ENCODE measurements around the gene TMEM150C.

TMEM150C gene

DNA sequence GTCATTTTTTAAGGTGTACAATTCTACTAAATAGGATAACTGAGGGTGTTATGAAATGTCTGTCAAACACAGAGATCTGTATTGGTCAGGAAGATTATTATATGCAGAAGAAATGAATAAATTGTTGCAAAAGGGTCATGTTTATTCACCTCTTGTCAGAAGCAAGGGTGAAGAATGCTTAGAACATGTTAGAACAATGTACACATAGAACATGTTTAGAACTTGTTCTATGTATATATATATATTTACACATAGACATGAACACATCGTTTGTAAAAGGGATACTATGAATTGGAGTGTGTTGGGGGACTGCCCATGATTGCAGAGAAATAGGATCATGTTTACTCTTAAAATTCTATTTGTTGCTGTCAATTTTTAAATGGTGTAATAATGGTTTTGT, 28.0 kb upstream of the TMEM150C start:
- Histone ChIP-seq H3K36me3 (ENCODE audit: insufficient read depth, low read length) (no peaks in the 10 kb centered on the region), H3K4me3 (ENCODE audit: low read depth in 1 of 2, low read length in 2 of 2) (no peak overlapping the region), H3K27ac (ENCODE audit: low read depth, low read length) (no peak overlapping the region), H3K9ac (ENCODE audit: low read length) (no peak overlapping the region), H3K4me1 (ENCODE audit: insufficient read depth, low read length) (no peaks in the 10 kb centered on the region), H3K9me3 (ENCODE audit: low read length) (no peaks in the 10 kb centered on the region), H3K27me3 (ENCODE audit: control insufficient read depth in 1 of 2, insufficient read depth in 2 of 2, low read length in 2 of 2) (no peaks in the 10 kb centered on the region)

DNA sequence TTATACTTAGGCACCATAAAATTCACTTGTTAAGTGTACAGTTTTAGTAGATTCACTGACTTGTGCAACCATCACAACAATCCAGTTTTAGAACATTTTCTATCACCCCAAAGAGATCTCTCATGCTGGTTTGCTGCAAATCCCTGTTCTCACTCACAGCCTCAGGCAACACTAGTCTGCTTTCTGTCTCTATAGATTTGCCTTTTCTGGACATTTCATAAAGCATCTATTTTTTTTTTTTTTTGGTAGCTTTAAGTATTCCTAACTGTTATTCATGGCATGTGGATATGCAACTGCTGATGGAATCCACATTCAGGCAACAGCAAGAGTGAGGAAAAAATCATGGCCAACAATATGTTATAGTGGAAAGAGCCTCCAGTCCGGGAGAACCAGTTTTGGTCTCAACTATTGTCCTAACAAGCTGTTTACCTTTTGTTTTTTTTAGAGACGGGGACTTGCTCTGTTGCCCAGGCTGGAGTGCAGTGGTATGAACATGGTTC, 27.0 kb upstream of the TMEM150C start:
- Histone ChIP-seq H3K36me3 (ENCODE audit: insufficient read depth, low read length) (no peaks in the 10 kb centered on the region), H3K9me3 (ENCODE audit: low read length) (no peaks in the 10 kb centered on the region), H3K9ac (ENCODE audit: low read length) (no peak overlapping the region)

DNA sequence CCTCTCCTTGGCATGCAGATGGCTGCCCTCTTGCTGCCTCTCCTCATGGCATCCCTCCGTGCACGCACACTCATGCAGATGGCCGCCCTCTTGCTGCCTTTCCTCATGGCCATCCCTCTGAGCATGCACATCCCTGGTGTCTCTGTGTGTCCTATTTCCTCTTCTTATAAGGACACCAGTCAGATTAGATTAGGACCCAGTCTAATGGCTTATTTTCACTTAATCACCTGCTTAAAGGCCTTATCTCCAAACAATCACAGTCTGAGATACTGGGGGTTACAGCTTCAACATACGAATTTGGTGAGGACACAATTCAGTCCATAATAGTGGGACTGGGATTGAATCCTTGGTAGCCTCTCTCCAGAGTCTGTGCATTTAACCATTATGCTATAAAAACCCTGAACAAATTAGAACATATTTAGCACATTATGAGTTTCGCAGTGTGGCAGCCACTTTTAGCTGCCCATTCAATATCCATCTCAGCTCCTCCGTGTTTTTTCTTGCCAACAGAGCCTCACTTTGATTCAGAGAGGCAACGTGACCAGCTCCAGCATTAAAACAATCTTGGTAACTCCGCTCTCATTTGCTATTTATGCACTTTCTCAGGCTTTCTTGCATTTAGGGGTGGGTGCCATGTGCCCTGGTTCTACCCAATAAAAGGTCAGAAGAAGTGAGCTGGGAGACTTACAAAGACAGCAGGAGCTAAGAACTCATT, 26.2 kb upstream of the TMEM150C start:
- H3K36me3 ChIP-seq (ENCODE audit: insufficient read depth, low read length), result no peaks in the 10 kb centered on the region
- no peaks in the 10 kb centered on the region for H3K9me3 ChIP-seq (ENCODE audit: low read length)
- no peak overlapping the region for H3K4me3 ChIP-seq (ENCODE audit: low read depth in 1 of 2, low read length in 2 of 2)
- no peak overlapping the region for H3K9ac ChIP-seq (ENCODE audit: low read length)
- H3K27ac ChIP-seq (ENCODE audit: low read depth, low read length), result no peak overlapping the region
- H3K27me3 ChIP-seq (ENCODE audit: control insufficient read depth in 1 of 2, insufficient read depth in 2 of 2, low read length in 2 of 2), result no peaks in the 10 kb centered on the region
- H3K4me1 ChIP-seq (ENCODE audit: insufficient read depth, low read length), result no peaks in the 10 kb centered on the region

More for the DNA sequence above, 27.0 kb upstream of the TMEM150C start:
- no peaks in the 10 kb centered on the region for H3K4me1 ChIP-seq (ENCODE audit: insufficient read depth, low read length)
- no peak overlapping the region for H3K27ac ChIP-seq (ENCODE audit: low read depth, low read length)
- no peak overlapping the region for H3K4me3 ChIP-seq (ENCODE audit: low read depth in 1 of 2, low read length in 2 of 2)
- H3K27me3 ChIP-seq (ENCODE audit: control insufficient read depth in 1 of 2, insufficient read depth in 2 of 2, low read length in 2 of 2), result no peaks in the 10 kb centered on the region

DNA sequence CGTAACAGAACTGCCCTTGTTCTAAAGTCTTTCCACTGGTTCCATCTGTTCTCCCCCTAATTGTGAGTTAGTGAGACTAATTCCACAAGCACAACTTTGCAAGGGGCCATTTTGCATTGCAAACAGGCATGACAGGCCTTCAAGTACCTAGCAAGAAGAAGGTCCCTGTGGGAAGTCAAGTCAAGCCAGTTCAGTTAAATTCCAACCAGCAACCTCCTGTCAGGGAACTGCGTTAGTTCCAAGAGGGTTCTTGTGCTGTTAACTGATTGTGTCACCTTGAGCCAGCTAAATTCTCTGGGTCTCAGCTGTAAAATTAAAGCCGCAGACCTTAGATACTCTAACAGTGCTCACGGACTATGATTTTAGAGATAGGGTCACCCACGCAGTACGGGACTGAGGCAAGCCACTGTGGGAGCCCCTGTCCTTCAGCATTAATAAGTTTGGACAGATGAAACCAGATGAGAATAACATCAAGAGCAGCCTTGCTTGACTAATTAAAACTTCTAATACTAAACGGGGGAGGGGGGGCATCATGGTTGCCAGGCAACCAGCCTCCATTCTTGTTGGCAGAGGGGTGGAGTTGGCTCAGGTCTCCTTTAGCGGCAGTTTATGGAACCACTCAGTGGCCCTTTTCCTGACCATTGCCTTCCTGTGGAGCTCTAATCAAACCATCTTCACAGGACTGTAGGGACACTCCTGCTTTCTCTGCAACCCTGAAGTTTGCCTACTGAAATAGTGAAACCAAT, 24.1 kb upstream of the TMEM150C start:
- H3K4me1 ChIP-seq (ENCODE audit: insufficient read depth, low read length), result no peaks in the 10 kb centered on the region
- H3K36me3 ChIP-seq (ENCODE audit: insufficient read depth, low read length), result no peaks in the 10 kb centered on the region
- no peaks in the 10 kb centered on the region for H3K27me3 ChIP-seq (ENCODE audit: control insufficient read depth in 1 of 2, insufficient read depth in 2 of 2, low read length in 2 of 2)
- no peaks in the 10 kb centered on the region for H3K9me3 ChIP-seq (ENCODE audit: low read length)
- H3K27ac ChIP-seq (ENCODE audit: low read depth, low read length), result no peak overlapping the region
- no peak overlapping the region for H3K9ac ChIP-seq (ENCODE audit: low read length)
- H3K4me3 ChIP-seq (ENCODE audit: low read depth in 1 of 2, low read length in 2 of 2), result no peak overlapping the region

DNA sequence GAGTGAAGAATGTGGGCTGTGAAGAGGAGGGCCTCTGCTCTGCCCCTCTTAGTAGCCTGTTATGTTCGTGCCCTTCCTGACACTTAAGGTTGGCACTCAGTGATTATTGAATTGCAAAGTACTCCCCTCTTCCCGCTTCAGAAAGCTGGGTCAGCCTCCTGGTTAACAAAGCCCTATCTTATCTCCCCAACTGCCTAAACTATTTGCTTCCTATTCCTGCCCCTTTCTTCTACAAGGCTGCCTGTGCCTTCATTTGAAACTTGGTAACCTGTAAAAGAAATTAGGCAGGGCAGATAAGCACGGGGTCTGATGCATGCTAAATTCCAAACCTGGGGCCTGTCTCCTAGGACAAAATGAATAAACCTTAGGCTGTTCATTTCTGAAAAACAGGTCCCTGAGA, 23.1 kb upstream of the TMEM150C start:
- Histone ChIP-seq H3K9ac (ENCODE audit: low read length) (no peak overlapping the region), H3K4me1 (ENCODE audit: insufficient read depth, low read length) (no peaks in the 10 kb centered on the region), H3K36me3 (ENCODE audit: insufficient read depth, low read length) (no peaks in the 10 kb centered on the region), H3K9me3 (ENCODE audit: low read length) (no peaks in the 10 kb centered on the region), H3K27me3 (ENCODE audit: control insufficient read depth in 1 of 2, insufficient read depth in 2 of 2, low read length in 2 of 2) (no peaks in the 10 kb centered on the region), H3K27ac (ENCODE audit: low read depth, low read length) (no peak overlapping the region), H3K4me3 (ENCODE audit: low read depth in 1 of 2, low read length in 2 of 2) (no peak overlapping the region)

DNA sequence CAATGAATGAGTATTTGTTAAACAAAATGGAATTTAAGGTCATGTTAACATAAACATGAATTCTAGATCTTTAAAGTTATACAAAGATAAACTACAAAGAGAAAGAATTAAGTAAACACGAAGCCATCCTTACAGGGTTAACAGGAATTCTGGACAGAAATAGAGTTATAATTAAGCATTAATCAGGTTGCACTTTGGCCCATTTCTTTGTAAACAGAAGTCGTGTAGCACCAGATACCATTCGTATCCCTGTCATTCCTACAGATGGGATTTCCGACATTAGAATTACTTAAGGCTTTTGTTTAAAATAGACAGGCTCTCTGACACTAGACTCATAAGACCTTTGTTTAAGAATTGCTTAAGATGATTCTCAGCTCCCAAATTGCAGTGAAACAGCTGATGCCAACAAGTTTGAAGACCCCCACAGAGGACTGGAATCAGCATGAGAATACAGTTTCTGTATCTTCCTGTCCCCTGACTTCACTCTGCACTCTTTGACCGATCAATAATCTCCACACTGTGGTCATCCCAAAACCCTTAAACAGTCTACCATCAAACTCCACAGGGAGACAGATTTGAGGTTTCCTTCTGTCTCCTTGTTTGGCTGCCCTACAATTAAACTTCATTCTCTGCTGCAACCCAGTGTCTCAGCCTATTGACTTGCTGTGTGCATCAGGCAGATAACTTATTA, 22.3 kb upstream of the TMEM150C start:
- no peaks in the 10 kb centered on the region for H3K36me3 ChIP-seq (ENCODE audit: insufficient read depth, low read length)
- no peaks in the 10 kb centered on the region for H3K27me3 ChIP-seq (ENCODE audit: control insufficient read depth in 1 of 2, insufficient read depth in 2 of 2, low read length in 2 of 2)
- no peaks in the 10 kb centered on the region for H3K9me3 ChIP-seq (ENCODE audit: low read length)
- H3K4me3 ChIP-seq (ENCODE audit: low read depth in 1 of 2, low read length in 2 of 2), result no peak overlapping the region
- H3K27ac ChIP-seq (ENCODE audit: low read depth, low read length), result no peak overlapping the region
- H3K4me1 ChIP-seq (ENCODE audit: insufficient read depth, low read length), result no peaks in the 10 kb centered on the region
- no peak overlapping the region for H3K9ac ChIP-seq (ENCODE audit: low read length)

DNA sequence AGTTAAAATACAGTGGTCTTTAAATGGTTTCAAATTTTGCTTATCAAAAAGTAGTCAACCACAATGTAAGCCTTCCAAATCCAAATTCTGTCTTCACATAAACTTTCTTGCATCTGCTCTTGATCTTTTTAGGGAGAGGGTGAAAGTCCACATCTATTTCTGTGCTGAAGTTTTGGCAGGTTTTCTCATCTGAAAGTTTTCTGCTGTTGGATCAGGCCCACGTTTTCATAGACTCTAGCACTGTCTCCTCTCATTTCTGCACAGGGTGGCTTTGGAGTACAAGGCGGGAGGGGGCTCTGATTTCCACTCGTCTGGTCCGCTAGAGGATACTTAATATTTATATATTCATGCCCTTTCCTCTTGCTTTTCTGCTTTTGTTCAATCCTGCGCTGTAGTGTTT, 18.1 kb upstream of the TMEM150C start:
- Histone ChIP-seq H3K9ac (ENCODE audit: low read length) (no peak overlapping the region), H3K27ac (ENCODE audit: low read depth, low read length) (no peak overlapping the region), H3K4me3 (ENCODE audit: low read depth in 1 of 2, low read length in 2 of 2) (no peak overlapping the region), H3K4me1 (ENCODE audit: insufficient read depth, low read length) (no peaks in the 10 kb centered on the region), H3K27me3 (ENCODE audit: control insufficient read depth in 1 of 2, insufficient read depth in 2 of 2, low read length in 2 of 2) (no peaks in the 10 kb centered on the region), H3K36me3 (ENCODE audit: insufficient read depth, low read length) (no peaks in the 10 kb centered on the region), H3K9me3 (ENCODE audit: low read length) (no peaks in the 10 kb centered on the region)

DNA sequence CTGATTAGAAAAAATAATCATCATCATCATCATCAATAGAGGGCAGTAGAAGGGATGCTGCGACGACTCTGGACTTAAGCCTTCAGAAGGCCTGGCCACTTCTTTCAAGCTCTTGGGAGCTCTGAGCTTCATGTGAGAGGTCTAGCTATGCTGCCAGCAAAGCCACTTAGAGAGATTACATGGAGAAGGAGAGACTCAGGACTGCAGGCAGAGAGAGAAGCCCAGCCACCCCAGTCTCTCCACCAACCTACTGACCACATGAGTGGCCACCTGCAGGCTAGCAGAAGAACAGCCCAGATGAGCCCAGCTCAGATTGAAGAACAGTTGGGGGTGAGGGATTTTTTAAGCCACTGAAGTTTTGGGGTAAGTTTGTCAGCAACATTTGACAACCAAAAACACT, 17.1 kb upstream of the TMEM150C start:
- no peaks in the 10 kb centered on the region for H3K9me3 ChIP-seq (ENCODE audit: low read length)
- no peak overlapping the region for H3K27ac ChIP-seq (ENCODE audit: low read depth, low read length)
- H3K4me3 ChIP-seq (ENCODE audit: low read depth in 1 of 2, low read length in 2 of 2), result no peak overlapping the region

DNA sequence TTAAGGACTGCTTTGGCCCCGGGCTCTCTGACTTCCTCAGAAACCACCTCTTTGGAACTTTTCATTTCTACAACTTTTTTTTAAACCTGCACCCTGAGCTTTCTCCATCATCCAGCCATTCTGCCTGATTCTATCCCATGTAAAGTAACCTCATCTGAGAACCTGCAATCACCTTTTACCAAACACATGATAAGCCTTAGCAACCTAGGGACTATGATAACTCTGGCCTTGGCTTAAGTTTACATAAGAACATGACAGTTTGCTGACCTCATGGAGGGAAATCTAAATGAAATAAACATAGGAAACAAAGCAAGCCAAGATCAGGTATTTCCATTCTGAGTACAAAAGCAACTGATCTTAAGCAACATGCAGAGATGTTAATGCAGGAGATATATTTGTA, 15.7 kb upstream of the TMEM150C start:
- Histone ChIP-seq H3K27ac (ENCODE audit: low read depth, low read length) (no peak overlapping the region), H3K9me3 (ENCODE audit: low read length) (no peaks in the 10 kb centered on the region), H3K27me3 (ENCODE audit: control insufficient read depth in 1 of 2, insufficient read depth in 2 of 2, low read length in 2 of 2) (no peaks in the 10 kb centered on the region), H3K9ac (ENCODE audit: low read length) (no peak overlapping the region), H3K36me3 (ENCODE audit: insufficient read depth, low read length) (no peaks in the 10 kb centered on the region), H3K4me3 (ENCODE audit: low read depth in 1 of 2, low read length in 2 of 2) (no peak overlapping the region), H3K4me1 (ENCODE audit: insufficient read depth, low read length) (no peaks in the 10 kb centered on the region)

More for the DNA sequence above, 17.1 kb upstream of the TMEM150C start:
- Histone ChIP-seq H3K9ac (ENCODE audit: low read length) (no peak overlapping the region), H3K36me3 (ENCODE audit: insufficient read depth, low read length) (no peaks in the 10 kb centered on the region), H3K27me3 (ENCODE audit: control insufficient read depth in 1 of 2, insufficient read depth in 2 of 2, low read length in 2 of 2) (no peaks in the 10 kb centered on the region), H3K4me1 (ENCODE audit: insufficient read depth, low read length) (no peaks in the 10 kb centered on the region)

DNA sequence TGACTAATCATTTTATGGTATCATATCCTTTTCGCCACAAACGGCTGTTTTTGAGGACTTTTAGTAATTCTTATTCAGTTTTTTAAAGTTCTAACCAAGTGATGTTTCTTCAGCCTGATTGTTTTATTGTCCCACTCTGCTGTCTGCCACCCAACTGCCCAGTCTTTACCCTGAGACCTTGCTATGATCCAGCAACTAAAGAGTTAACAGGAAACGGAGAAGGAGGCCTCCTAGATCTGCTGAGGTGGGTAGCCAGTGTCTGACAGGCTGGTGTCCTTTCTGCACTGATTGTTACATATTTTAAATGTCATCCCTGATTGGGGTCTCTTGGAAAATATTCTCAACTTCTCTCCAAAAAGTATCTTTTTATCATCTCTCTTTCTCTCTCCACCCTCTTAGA, 7.9 kb upstream of the TMEM150C start:
- Histone ChIP-seq H3K36me3 (ENCODE audit: insufficient read depth, low read length) (no peaks in the 10 kb centered on the region), H3K27ac (ENCODE audit: low read depth, low read length) (no peak overlapping the region), H3K9me3 (ENCODE audit: low read length) (no peaks in the 10 kb centered on the region), H3K4me3 (ENCODE audit: low read depth in 1 of 2, low read length in 2 of 2) (no peak overlapping the region), H3K27me3 (ENCODE audit: control insufficient read depth in 1 of 2, insufficient read depth in 2 of 2, low read length in 2 of 2) (no peaks in the 10 kb centered on the region), H3K9ac (ENCODE audit: low read length) (no peak overlapping the region), H3K4me1 (ENCODE audit: insufficient read depth, low read length) (no peaks in the 10 kb centered on the region)

DNA sequence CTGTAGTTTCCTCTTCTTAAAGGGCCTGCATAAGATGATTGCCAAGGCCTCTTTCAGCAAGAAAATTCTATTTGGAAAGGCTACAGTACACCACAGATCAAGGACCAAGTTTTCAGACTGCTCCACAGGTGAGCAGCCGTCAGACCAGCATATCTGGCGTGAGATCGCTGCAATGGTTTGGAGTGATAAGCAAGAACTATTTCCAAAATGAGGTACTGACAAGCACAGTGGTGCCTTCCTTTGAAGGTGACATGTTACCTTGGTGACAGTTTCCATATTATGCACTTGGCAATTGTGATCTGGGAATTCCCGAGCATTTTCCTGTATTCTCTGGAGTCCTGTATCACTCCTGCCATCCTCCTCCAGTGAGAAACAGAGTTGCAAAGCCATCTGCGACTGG, 7.3 kb upstream of the TMEM150C start:
- H3K4me3 ChIP-seq (ENCODE audit: low read depth in 1 of 2, low read length in 2 of 2), result no peak overlapping the region
- H3K27me3 ChIP-seq (ENCODE audit: control insufficient read depth in 1 of 2, insufficient read depth in 2 of 2, low read length in 2 of 2), result no peaks in the 10 kb centered on the region
- H3K36me3 ChIP-seq (ENCODE audit: insufficient read depth, low read length), result no peaks in the 10 kb centered on the region
- no peak overlapping the region for H3K27ac ChIP-seq (ENCODE audit: low read depth, low read length)
- H3K9ac ChIP-seq (ENCODE audit: low read length), result no peak overlapping the region
- H3K4me1 ChIP-seq (ENCODE audit: insufficient read depth, low read length), result no peaks in the 10 kb centered on the region
- H3K9me3 ChIP-seq (ENCODE audit: low read length), result no peaks in the 10 kb centered on the region
